ENCODE results near the gene TPR. TPM values are rescaled to one million over a fixed set of nuclear protein-coding genes. Genes with fewer than 3 reads are reported as not detected.

Gene TPR
- total and polyA plus RNA-seq, 9 donors: 26.3 to 107 (median 70.2) TPM

DNA sequence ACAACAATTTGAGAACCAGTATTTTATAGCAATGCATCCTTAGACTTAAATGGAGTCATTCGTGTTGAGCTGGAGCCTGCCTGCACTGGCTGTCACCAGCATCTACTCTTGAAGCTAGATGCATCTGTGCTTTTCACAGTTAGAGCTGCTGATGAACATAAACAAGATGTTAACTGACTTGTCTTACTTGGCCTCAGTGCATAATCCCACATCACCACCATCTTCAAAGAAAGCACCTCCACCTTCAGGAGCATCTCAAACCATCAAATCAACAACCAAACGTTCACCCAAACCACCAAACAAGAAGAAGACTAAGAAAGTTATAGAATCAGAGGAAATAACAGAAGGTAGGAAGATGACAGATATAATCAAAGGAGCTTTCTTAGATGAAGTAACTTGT lies 71.1 kb downstream of the TPR start:
- WGBS, 3 donors: 86 to 95% (median 88%) methylated on average over 2 of the region's 2 CpGs
- Histone ChIP-seq H3K36me3 (no peaks in the 10 kb centered on the region), H3K27me3 (no peaks in the 10 kb centered on the region), H3K4me3 (no peak overlapping the region), H3K9me3 (no peaks in the 10 kb centered on the region), H3K27ac (no peak overlapping the region), H3K4me1 (ENCODE audit: insufficient read depth) (no peaks in the 10 kb centered on the region)
- DNase-seq: no peak
- intact Hi-C loops (cut with DNase I): no loop called here
- TF ChIP-seq POLR2A (IDR thresholded peaks at IDR 0.05) (no peak), EP300 (IDR thresholded peaks at IDR 0.05) (no peak)
- TF ChIP-seq, protein P1, sequence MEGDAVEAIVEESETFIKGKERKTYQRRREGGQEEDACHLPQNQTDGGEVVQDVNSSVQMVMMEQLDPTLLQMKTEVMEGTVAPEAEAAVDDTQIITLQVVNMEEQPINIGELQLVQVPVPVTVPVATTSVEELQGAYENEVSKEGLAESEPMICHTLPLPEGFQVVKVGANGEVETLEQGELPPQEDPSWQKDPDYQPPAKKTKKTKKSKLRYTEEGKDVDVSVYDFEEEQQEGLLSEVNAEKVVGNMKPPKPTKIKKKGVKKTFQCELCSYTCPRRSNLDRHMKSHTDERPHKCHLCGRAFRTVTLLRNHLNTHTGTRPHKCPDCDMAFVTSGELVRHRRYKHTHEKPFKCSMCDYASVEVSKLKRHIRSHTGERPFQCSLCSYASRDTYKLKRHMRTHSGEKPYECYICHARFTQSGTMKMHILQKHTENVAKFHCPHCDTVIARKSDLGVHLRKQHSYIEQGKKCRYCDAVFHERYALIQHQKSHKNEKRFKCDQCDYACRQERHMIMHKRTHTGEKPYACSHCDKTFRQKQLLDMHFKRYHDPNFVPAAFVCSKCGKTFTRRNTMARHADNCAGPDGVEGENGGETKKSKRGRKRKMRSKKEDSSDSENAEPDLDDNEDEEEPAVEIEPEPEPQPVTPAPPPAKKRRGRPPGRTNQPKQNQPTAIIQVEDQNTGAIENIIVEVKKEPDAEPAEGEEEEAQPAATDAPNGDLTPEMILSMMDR (IDR thresholded peaks at IDR 0.05): no peak

DNA sequence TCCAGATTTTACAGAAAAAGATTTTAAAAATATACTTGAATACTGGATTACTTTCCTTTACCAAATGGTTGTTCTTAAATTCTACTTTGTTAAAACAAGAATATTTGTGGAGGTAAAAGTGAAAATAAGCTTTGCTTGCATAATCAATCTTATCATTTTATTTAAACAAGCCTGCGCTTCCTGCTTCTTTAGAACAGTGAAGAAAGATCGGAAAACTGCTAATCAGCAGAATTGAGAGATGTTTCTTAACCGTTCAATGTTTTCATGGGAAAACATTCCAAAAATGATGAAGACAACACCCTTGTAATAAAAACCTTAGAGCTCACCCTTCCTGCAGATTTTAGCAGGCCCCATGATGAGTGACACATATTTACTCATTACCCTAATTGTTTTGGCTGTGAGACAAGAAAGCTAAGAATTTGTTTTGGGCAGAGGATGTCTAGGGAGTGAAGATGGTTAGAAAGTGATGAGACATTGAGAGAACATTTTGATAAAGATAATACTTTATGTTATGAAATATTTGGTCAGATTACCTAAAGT lies 72.6 kb downstream of the TPR start:
- no peak overlapping the region for H3K27ac ChIP-seq
- TF ChIP-seq, protein P1 (IDR thresholded peaks at IDR 0.05): no peak
- no peak for TF ChIP-seq POLR2A (IDR thresholded peaks at IDR 0.05)
- TF ChIP-seq EP300 (IDR thresholded peaks at IDR 0.05): no peak
- no peaks in the 10 kb centered on the region for H3K36me3 ChIP-seq
- WGBS, 3 donors: 13 to 44% (median 16%) methylated on average over 3 of the region's 3 CpGs
- no peaks in the 10 kb centered on the region for H3K4me1 ChIP-seq (ENCODE audit: insufficient read depth)
- no peak for DNase-seq
- no peaks in the 10 kb centered on the region for H3K9me3 ChIP-seq
- H3K27me3 ChIP-seq: no peaks in the 10 kb centered on the region
- H3K4me3 ChIP-seq: no peak overlapping the region
- intact Hi-C loops (cut with DNase I): no loop called here

GRCh38 chr1:186301448-186301847 lies 73.6 kb downstream of the TPR start:
- TF ChIP-seq, protein P1 (IDR thresholded peaks at IDR 0.05): no peak
- no peak for TF ChIP-seq POLR2A (IDR thresholded peaks at IDR 0.05)
- TF ChIP-seq EP300 (IDR thresholded peaks at IDR 0.05): no peak
- no peaks in the 10 kb centered on the region for H3K9me3 ChIP-seq
- no peak overlapping the region for H3K4me3 ChIP-seq
- no peak for DNase-seq
- 92 to 93% (median 92%) methylated on average over 7 of the region's 7 CpGs for WGBS, 3 donors
- H3K27me3 ChIP-seq: no peaks in the 10 kb centered on the region
- no peaks in the 10 kb centered on the region for H3K4me1 ChIP-seq (ENCODE audit: insufficient read depth)
- no peak overlapping the region for H3K27ac ChIP-seq
- intact Hi-C loops (cut with DNase I): no loop called here
- no peaks in the 10 kb centered on the region for H3K36me3 ChIP-seq

DNA sequence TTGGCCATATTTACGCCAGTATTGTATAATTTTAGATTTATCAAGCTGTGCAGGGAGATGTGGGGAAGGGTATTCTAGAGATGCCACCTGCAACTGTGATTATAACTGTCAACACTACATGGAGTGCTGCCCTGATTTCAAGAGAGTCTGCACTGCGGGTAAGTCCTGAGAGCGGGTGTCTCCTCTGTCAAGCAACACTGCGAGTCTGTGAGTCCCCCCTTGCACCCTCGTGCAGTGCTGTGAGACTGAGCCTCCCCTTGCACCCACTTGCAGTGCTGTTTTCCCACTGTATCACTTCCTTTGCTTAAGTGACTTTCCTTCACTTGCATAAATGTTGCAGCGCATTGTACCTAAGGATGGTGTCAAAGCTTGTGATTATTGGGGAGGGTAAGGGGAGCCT lies 75.0 kb downstream of the TPR start:
- 93 to 96% (median 94%) methylated on average over 6 of the region's 6 CpGs for WGBS, 3 donors
- Histone ChIP-seq H3K27ac (no peak overlapping the region), H3K27me3 (no peaks in the 10 kb centered on the region), H3K36me3 (no peaks in the 10 kb centered on the region), H3K4me3 (no peak overlapping the region), H3K9me3 (no peaks in the 10 kb centered on the region), H3K4me1 (ENCODE audit: insufficient read depth) (no peaks in the 10 kb centered on the region)
- TF ChIP-seq POLR2A (IDR thresholded peaks at IDR 0.05) (no peak), EP300 (IDR thresholded peaks at IDR 0.05) (no peak)
- TF ChIP-seq, protein P1 (IDR thresholded peaks at IDR 0.05): no peak
- DNase-seq: no peak
- intact Hi-C loops (cut with DNase I): no loop called here

Measured in ovary (tissue), 9 donors.